Measurements from ENCODE around the gene AK2. TPM values are rescaled to one million over a fixed set of nuclear protein-coding genes. Genes with fewer than 3 reads are reported as not detected.
A peak's percentile ranks its signal among the peaks of the same experiment; 100 is the strongest.

AK2 gene
- polyA plus RNA-seq, 3 donors = 68.8 to 180 (median 162) TPM

DNA sequence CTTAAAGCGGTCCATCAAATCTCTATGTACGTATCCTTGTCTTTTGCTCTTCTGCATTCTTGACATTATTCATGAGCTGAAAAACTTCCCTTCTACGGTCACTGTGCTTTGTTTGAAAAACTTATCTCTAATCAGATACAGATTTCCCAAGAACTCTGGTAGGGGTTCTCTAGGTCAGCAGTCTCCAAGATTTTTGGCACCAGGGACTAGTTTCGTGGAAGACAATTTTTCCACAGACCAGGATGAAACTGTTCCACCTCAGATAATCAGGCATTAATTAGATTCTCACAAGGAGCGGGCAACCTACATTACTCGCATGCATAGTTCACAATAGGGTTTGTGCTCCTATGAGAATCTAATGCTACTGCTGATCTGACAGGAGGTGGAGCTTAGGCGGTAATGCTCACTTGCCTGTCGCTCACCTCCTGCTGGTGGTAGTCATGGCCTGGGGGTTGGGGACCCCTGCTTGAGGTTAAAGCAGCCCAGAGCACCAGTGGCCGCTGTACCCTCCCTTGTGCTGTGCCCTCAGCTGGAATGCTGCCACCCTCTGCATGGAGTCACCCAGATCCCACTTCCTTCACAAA, 30.8 kb downstream of the AK2 start:
- TF ChIP-seq, protein P1, sequence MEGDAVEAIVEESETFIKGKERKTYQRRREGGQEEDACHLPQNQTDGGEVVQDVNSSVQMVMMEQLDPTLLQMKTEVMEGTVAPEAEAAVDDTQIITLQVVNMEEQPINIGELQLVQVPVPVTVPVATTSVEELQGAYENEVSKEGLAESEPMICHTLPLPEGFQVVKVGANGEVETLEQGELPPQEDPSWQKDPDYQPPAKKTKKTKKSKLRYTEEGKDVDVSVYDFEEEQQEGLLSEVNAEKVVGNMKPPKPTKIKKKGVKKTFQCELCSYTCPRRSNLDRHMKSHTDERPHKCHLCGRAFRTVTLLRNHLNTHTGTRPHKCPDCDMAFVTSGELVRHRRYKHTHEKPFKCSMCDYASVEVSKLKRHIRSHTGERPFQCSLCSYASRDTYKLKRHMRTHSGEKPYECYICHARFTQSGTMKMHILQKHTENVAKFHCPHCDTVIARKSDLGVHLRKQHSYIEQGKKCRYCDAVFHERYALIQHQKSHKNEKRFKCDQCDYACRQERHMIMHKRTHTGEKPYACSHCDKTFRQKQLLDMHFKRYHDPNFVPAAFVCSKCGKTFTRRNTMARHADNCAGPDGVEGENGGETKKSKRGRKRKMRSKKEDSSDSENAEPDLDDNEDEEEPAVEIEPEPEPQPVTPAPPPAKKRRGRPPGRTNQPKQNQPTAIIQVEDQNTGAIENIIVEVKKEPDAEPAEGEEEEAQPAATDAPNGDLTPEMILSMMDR (IDR thresholded peaks at IDR 0.05) = no peak
- peaks cover 31% of the 10 kb centered on the region for H3K4me1 Mint-ChIP-seq
- Histone ChIP-seq H3K4me2 (replicated peaks; ENCODE audit: extremely low read depth, low read length, poor library complexity, severe bottlenecking) (no peak overlapping the region), H3K4me3 (replicated peaks in 1 of 3; ENCODE audit: low read depth in 2 of 3, low read length in 3 of 3) (no peak overlapping the region), H3K27me3 (ENCODE audit: control insufficient read depth in 2 of 2, insufficient read depth in 2 of 2, low read length in 2 of 2) (no peaks in the 10 kb centered on the region), H3K27ac (ENCODE audit: low read depth in 1 of 2, low read length in 2 of 2) (peak overlapping the region in 1 of 2 donors; percentile 28), H3K4me1 (ENCODE audit: control insufficient read depth in 1 of 2, insufficient read depth in 2 of 2, low read length in 2 of 2) (peaks cover 0 to 5% of the 10 kb centered on the region in 2 donors), H3K36me3 (replicated peaks in 1 of 2; ENCODE audit: control insufficient read depth in 1 of 2, insufficient read depth in 2 of 2, low read length in 2 of 2) (peaks cover 20 to 60% of the 10 kb centered on the region in 2 donors), H3K79me2 (ENCODE audit: insufficient read depth, low read length) (peaks cover 9% of the 10 kb centered on the region), H3K9ac (ENCODE audit: insufficient read depth, low read length, poor library complexity, severe bottlenecking) (no peak overlapping the region), H3K9me3 (replicated peaks in 1 of 2; ENCODE audit: control insufficient read depth in 1 of 2, insufficient read depth in 1 of 2, low read length in 2 of 2) (no peaks in the 10 kb centered on the region), H4K20me1 (ENCODE audit: insufficient read depth, low read length) (peaks cover 4% of the 10 kb centered on the region), H2AFZ (ENCODE audit: insufficient read depth, low read depth, low read length, poor library complexity, severe bottlenecking) (no peak overlapping the region)
- 94% methylated on average over 6 of the region's 9 CpGs for WGBS (ENCODE audit: insufficient coverage)
- DNase-seq = no peak
- peaks cover 0 to 2% (median 0%) of the 10 kb centered on the region in 7 donors for H3K9me3 Mint-ChIP-seq
- no peaks in the 10 kb centered on the region for H3K27me3 Mint-ChIP-seq (ENCODE audit: low read depth in 3 of 3)
- intact Hi-C loops (cut with micrococcal nuclease) = loop anchor here (5.0 to 10.0 kb wide), 4 partner anchors 39 to 74 kb away; partner anchors contain the start of gene RNF19B (in 1 of the 2)
- no peak overlapping the region for H3K4me3 Mint-ChIP-seq
- H3K27ac Mint-ChIP-seq = peak overlapping the region in 4 of 7 donors; percentile 12 to 47 (median 25)
- peaks cover 49 to 57% of the 10 kb centered on the region in 2 donors for H3K36me3 Mint-ChIP-seq

DNA sequence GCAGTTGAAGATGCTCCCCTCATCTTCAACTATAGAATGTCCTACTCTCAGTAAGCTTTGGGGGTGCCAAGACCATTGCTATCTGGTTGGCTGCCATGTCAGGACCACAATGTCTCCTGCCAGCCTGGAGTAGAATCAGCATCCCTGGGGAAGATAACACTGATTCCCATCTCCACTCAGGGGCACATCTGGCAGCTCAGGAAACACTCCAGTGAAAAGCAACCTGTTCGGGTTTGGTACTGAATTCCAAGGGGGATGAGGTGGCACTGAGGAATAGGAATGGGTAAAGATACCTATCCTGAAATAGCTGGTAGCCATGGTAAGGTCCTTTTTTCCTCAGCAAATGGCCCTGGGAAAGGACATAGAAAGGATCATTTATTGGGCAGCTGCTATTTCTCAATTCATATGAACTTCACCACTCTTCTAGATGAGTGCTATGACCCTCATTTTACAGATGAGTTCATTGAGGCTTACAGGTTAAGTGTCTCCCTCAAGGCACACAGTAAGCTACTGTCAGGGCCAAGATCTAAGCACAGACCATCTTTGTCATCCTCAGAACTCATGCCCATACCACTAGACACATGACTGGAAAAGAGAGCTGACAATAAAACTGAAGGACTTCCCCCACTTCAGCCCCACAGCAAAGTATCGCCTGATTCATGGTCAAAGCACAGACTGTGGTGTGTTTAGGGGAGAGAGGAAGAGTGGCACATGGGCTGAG, 31.4 kb downstream of the AK2 start:
- Mint-ChIP-seq H3K9me3 (no peaks in the 10 kb centered on the region), H3K27me3 (ENCODE audit: low read depth in 3 of 3) (no peaks in the 10 kb centered on the region), H3K4me3 (no peak overlapping the region), H3K36me3 (peaks cover 44 to 57% of the 10 kb centered on the region in 2 donors), H3K4me1 (peaks cover 38% of the 10 kb centered on the region), H3K27ac (peak overlapping the region in 2 of 7 donors; percentile 16 to 47)
- Histone ChIP-seq H3K9ac (ENCODE audit: insufficient read depth, low read length, poor library complexity, severe bottlenecking) (no peak overlapping the region), H4K20me1 (ENCODE audit: insufficient read depth, low read length) (peaks cover 4% of the 10 kb centered on the region), H3K4me3 (replicated peaks in 1 of 3; ENCODE audit: low read depth in 2 of 3, low read length in 3 of 3) (no peak overlapping the region), H3K36me3 (replicated peaks in 1 of 2; ENCODE audit: control insufficient read depth in 1 of 2, insufficient read depth in 2 of 2, low read length in 2 of 2) (peaks cover 16 to 53% of the 10 kb centered on the region in 2 donors), H3K79me2 (ENCODE audit: insufficient read depth, low read length) (peaks cover 9% of the 10 kb centered on the region), H3K4me1 (ENCODE audit: control insufficient read depth in 1 of 2, insufficient read depth in 2 of 2, low read length in 2 of 2) (peaks cover 0 to 5% of the 10 kb centered on the region in 2 donors), H3K27me3 (ENCODE audit: control insufficient read depth in 2 of 2, insufficient read depth in 2 of 2, low read length in 2 of 2) (no peaks in the 10 kb centered on the region), H2AFZ (ENCODE audit: insufficient read depth, low read depth, low read length, poor library complexity, severe bottlenecking) (no peak overlapping the region), H3K9me3 (replicated peaks in 1 of 2; ENCODE audit: control insufficient read depth in 1 of 2, insufficient read depth in 1 of 2, low read length in 2 of 2) (no peaks in the 10 kb centered on the region), H3K27ac (ENCODE audit: low read depth in 1 of 2, low read length in 2 of 2) (peak overlapping the region in 1 of 2 donors; percentile 28), H3K4me2 (replicated peaks; ENCODE audit: extremely low read depth, low read length, poor library complexity, severe bottlenecking) (no peak overlapping the region)
- peak in 1 of 3 donors; percentile 27 for DNase-seq
- intact Hi-C loops (cut with micrococcal nuclease) = loop anchor here (5.0 to 10.0 kb wide), 4 partner anchors 38 to 73 kb away; partner anchors contain the start of gene RNF19B (in 1 of the 2)
- TF ChIP-seq, protein P1 (IDR thresholded peaks at IDR 0.05) = no peak
- 100% methylated on average over 1 of the region's 2 CpGs for WGBS (ENCODE audit: insufficient coverage)

Data from CD14-positive monocyte (primary cell).